Pancreas (tissue), 10 donors: Measurements from ENCODE around the gene UNC45B. TPM values are rescaled to one million over a fixed set of nuclear protein-coding genes. Genes with fewer than 3 reads are reported as not detected.

Experiments
- ATAC-seq, 4 donors: fragments of 200-7000 bp; cut with Tn5 transposase; one replicate each; pipeline versions ENCODE4 v1.8.0 to v1.9.1; 2020; ENCODE audit warnings: mild to moderate bottlenecking in 4 of 4, moderate library complexity in 4 of 4
- DNase-seq, 6 donors: peaks; one replicate each; pipeline ENCODE4 v3.0.0-alpha.2; 2020
- FAIRE-seq: peaks from 2 replicates; lab custom pipeline; 2012; peaks lifted over from hg19 to GRCh38; lab: Jason Lieb, UNC
- H3K27ac ChIP-seq, 4 donors: fragments of 200-600 bp; sonication (generic); 1 replicate in 3 of 4; 2 replicates in 1 of 4; pipeline versions ENCODE4 v1.5.0 to v1.8.0; 2020
- H3K27me3 ChIP-seq, 4 donors: fragments of 200-600 bp; one replicate each; pipeline ENCODE4 v1.8.0; 2021
- H3K36me3 ChIP-seq, 3 donors: fragments of 200-600 bp; sonication (generic) in 1 of 3; one replicate each; pipeline versions ENCODE4 v1.5.0 to v1.8.0; 2020 to 2021
- H3K4me1 ChIP-seq, 3 donors: fragments of 200-600 bp; one replicate each; pipeline ENCODE4 v1.8.0; 2021
- H3K4me3 ChIP-seq, 4 donors: fragments of 200-600 bp; sonication (generic) in 2 of 4; one replicate each; pipeline versions ENCODE4 v1.5.0 to v1.8.0; 2020 to 2021
- H3K9me3 ChIP-seq, 4 donors: fragments of 200-600 bp; one replicate each; pipeline ENCODE4 v1.8.0; 2021
- CTCF ChIP-seq, 4 donors: fragments of 200-600 bp; sonication (generic) in 3 of 4; IDR thresholded peaks; one replicate each; pipeline versions ENCODE4 v1.5.0 to v1.8.0; 2021; ENCODE audit warnings: antibody characterized with exemption in 4 of 4
- WGBS, 2 donors: extraction: QIAGEN DNeasy Blood & Tissue Kit; methylation state at CpG; one replicate each; pipeline ENCODE4 v1.1.7; 2013; 5-methylcytosine and 5-hydroxymethylcytosine counted together
- intact Hi-C, 3 donors: fragments of 100-400 bp; cut with DNase I; formaldehyde crosslinking; loops; one replicate each; pipeline versions ENCODE4 v1.11.1 to v1.14.2; 2022
- polyA plus RNA-seq, 2 donors: library from polyadenylated mRNA; stranded (reverse); fragments of 200-250 nt; gene quantifications; one replicate each; pipeline ENCODE4 v1.2.3, GENCODE V29; 2013
- total RNA-seq, 6 donors: library from RNA; stranded (reverse); fragmentation: NEBNext Ultra II Directional in 4 of 6; extraction: Animal tissue kit (Norgen Biotek cat#: 25700) in 4 of 6; gene quantifications; one replicate each; pipeline versions ENCODE4 v1.2.1 to v1.2.4, GENCODE V29; 2021 to 2023
- donor health status: healthy with polysubstance abuse.
- donor health status: DM: no; HTN: no; CAD: no; lungs with moderate emphysema.
- donor health status: DM: no; HTN: no; CAD: no.
- donor health status: control.
- donor health status: control.
- donor health status: Bipolar disorder and iron deficiency.
- donor health status: DM: yes; HTN: yes; CAD: no.
- donor health status: DM: no; HTN: no; CAD: no.
- donor health status: DM: no; HTN: no; CAD: no.
- donor health status: DM: yes; HTN: yes; CAD: no.

Gene UNC45B
- total and polyA plus RNA-seq, 8 donors, result 0.02 to 0.06 (median 0.04) TPM; not detected in 5

- TF ChIP-seq CTCF (IDR thresholded peaks at IDR 0.05), result no peak
- WGBS, 2 donors, result 59 to 63% methylated on average over 4 of the region's 4 CpGs
These were observed 15.1 kb downstream of the UNC45B start for GRCh38 chr17:35162755-35163154.

GRCh38 chr17:35163886-35164285 lies 16.3 kb downstream of the UNC45B start:
- Histone ChIP-seq H3K27me3 (no peaks in the 10 kb centered on the region), H3K27ac (no peak overlapping the region), H3K36me3 (no peaks in the 10 kb centered on the region), H3K9me3 (no peaks in the 10 kb centered on the region), H3K4me1 (no peaks in the 10 kb centered on the region), H3K4me3 (no peak overlapping the region)
- WGBS, 2 donors, result 91% methylated on average over 7 of the region's 7 CpGs
- DNase-seq (no peak), ATAC-seq (no peak), FAIRE-seq (no peak)
- intact Hi-C loops, result loop anchor here in 1 of 3 donors (10.0 kb wide), 1 partner anchor 371 kb away; the partner anchor contains the start of gene SLFN12L
- no peak for TF ChIP-seq CTCF (IDR thresholded peaks at IDR 0.05)

More at GRCh38 chr17:35162755-35163154, 15.1 kb downstream of the UNC45B start:
- intact Hi-C loops, result loop anchor here in 1 of 3 donors (10.0 kb wide), 1 partner anchor 372 kb away; the partner anchor contains the start of gene SLFN12L
- no peak for DNase-seq
- no peaks in the 10 kb centered on the region for H3K36me3 ChIP-seq
- H3K4me3 ChIP-seq, result no peak overlapping the region
- no peaks in the 10 kb centered on the region for H3K9me3 ChIP-seq
- no peak for ATAC-seq
- no peaks in the 10 kb centered on the region for H3K4me1 ChIP-seq
- FAIRE-seq, result no peak
- H3K27me3 ChIP-seq, result no peaks in the 10 kb centered on the region
- no peak overlapping the region for H3K27ac ChIP-seq

GRCh38 chr17:35164716-35165115 lies 17.1 kb downstream of the UNC45B start:
- no peak for ATAC-seq

GRCh38 chr17:35166526-35166925 lies 18.9 kb downstream of the UNC45B start:
- WGBS, 2 donors, result 47 to 61% methylated on average over 5 of the region's 5 CpGs
- no peak for TF ChIP-seq CTCF (IDR thresholded peaks at IDR 0.05)
- H3K4me3 ChIP-seq, result no peak overlapping the region
- H3K4me1 ChIP-seq, result no peaks in the 10 kb centered on the region
- no peak overlapping the region for H3K27ac ChIP-seq
- H3K36me3 ChIP-seq, result no peaks in the 10 kb centered on the region
- no peaks in the 10 kb centered on the region for H3K9me3 ChIP-seq
- intact Hi-C loops, result loop anchor here in 1 of 3 donors (10.0 kb wide), 1 partner anchor 368 kb away; the partner anchor contains the start of gene SLFN12L
- ATAC-seq (no peak), FAIRE-seq (no peak), DNase-seq (no peak)
- no peaks in the 10 kb centered on the region for H3K27me3 ChIP-seq

More at GRCh38 chr17:35164716-35165115, 17.1 kb downstream of the UNC45B start:
- Histone ChIP-seq H3K9me3 (no peaks in the 10 kb centered on the region), H3K27me3 (no peaks in the 10 kb centered on the region), H3K4me3 (no peak overlapping the region), H3K4me1 (no peaks in the 10 kb centered on the region), H3K27ac (no peak overlapping the region), H3K36me3 (no peaks in the 10 kb centered on the region)
- DNase-seq, result no peak
- TF ChIP-seq CTCF (IDR thresholded peaks at IDR 0.05), result no peak
- no peak for FAIRE-seq
- intact Hi-C loops, result loop anchor here in 1 of 3 donors (10.0 kb wide), 1 partner anchor 370 kb away; the partner anchor contains the start of gene SLFN12L
- WGBS, 2 donors, result 51 to 64% methylated on average over 5 of the region's 5 CpGs

GRCh38 chr17:35167046-35167445 lies 19.4 kb downstream of the UNC45B start:
- no peaks in the 10 kb centered on the region for H3K36me3 ChIP-seq
- H3K27me3 ChIP-seq, result no peaks in the 10 kb centered on the region
- WGBS, 2 donors, result 33 to 40% methylated on average over 3 of the region's 3 CpGs
- H3K4me1 ChIP-seq, result no peaks in the 10 kb centered on the region
- ATAC-seq, result no peak
- H3K27ac ChIP-seq, result no peak overlapping the region
- intact Hi-C loops, result loop anchor here in 1 of 3 donors (10.0 kb wide), 1 partner anchor 368 kb away; the partner anchor contains the start of gene SLFN12L
- no peaks in the 10 kb centered on the region for H3K9me3 ChIP-seq
- H3K4me3 ChIP-seq, result no peak overlapping the region
- no peak for FAIRE-seq
- no peak for DNase-seq
- no peak for TF ChIP-seq CTCF (IDR thresholded peaks at IDR 0.05)
